Suppressor macrophage (primary cell): ENCODE data around the gene RALGPS1.
"Not testable (repeated sequence)": the region's sequence is repeated elsewhere in the genome, so short reads cannot be mapped to it uniquely, and the experiment has no call there.

Experiments used
- DNase-seq, 4 experiments: peaks; one replicate each; pipeline ENCODE4 v3.0.0-alpha.2; 2020 to 2022

Gene RALGPS1

GRCh38 chr9:126989847-126990842 is 75.6 kb downstream of the RALGPS1 start:
- DNase-seq, result no peak

DNA sequence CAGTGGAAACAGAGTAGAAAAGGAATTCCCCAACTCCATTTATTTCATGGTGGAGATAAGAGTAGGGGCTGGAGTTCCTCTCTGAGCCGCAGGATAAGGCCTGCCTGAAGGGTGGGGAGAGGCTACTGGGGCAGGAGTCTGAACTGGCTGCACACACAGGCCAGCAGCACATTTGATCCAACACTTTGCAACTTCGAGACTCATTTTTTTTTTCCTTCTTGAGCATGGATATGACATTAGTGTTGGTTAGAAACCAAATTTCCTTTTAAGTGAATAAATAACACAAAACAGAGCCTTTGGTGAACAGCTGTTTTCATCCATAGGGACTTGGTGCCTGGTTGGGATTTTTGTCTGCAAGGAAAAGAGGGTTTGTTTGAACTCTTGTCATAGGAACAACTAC is 76.6 kb downstream of the RALGPS1 start:
- DNase-seq, result no peak

GRCh38 chr9:126992427-126992826 is 77.8 kb downstream of the RALGPS1 start:
- no peak for DNase-seq

GRCh38 chr9:126999315-127000068 is 84.9 kb downstream of the RALGPS1 start:
- no peak for DNase-seq

DNA sequence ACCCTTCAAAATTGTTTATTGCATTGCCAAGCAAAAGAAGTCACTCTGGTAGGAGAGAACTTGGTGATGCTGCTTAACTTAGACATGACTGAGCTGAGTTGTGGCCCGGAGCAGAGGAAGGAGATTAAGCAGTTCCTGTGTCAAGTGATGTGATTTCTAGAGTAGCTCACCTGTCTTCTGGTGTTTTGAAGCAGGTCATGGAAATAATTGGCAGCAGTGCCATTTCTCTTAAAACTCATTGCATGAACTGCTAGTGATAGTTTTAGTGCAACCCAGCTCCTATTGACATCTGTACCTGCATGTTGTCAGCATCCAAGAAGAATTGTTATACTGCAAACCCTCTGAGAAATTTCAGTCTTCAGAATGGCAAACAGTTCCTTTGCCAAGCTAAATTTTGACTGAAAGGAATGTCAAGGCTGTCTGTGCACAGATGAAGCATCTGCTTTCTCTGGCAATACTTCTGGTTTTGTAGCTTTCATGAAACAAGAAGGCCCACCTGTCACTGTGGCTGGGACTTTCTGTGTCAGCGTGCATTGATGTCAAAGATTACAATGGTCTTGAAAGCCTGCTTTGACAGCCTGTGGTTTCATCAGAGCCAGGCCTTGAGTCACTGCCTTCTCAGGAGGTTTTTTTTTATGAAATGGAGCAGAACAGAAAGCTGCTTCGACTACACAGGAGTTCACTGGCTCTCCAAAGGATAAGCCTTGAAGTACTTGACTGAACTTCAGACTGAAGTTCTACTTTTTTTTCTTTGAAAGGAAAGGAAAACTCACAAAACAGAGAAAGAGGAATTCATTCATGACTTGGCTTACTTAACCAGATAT is 90.6 kb downstream of the RALGPS1 start:
- DNase-seq, result peak in 2 of 4 experiments; percentile 16 to 19

DNA sequence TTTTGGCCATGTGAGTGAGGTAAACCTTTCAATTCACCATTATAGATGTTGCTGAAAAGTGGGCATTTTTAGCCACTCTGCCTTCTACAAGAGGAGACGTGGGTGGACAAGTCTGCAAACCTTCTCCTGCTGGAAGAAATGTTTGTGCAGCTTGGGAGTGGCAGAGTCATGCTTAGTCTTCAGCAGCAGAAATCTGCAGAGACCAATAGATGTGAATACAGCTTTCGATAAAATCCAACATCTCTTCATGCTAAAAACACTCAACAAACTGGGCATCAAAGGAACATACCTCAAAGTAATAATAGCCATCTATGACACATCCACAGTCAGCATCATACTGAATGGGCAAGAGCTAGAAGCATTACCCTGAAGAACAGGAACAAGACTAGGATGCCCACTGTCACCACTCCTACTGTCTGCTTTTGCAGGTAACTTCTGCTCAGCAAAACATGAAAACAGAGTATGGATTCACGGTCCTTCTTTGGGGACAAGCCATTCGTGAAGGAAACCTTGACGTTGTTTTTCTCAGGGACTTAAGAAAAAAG is 91.3 kb downstream of the RALGPS1 start:
- DNase-seq, result no peak

DNA sequence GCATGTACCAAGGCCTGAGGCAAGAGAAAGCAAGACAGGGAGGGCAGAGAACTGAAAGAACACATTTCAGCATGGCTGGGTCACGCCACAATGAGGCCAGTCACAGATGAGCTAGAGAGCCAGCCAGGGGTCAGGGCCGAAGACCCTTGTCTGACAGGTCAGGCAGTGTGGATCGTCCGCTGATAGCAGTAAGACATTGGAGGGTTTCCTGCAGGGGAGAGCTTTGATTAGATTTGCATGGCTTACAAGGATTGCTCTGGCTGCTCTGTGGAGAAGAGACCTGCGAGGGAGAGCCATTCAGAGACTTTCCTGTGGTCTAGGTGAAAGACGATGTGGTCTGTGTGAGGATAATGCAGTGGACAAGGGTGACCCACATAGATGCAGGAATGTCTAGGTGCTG is 93.1 kb downstream of the RALGPS1 start:
- no peak for DNase-seq

DNA sequence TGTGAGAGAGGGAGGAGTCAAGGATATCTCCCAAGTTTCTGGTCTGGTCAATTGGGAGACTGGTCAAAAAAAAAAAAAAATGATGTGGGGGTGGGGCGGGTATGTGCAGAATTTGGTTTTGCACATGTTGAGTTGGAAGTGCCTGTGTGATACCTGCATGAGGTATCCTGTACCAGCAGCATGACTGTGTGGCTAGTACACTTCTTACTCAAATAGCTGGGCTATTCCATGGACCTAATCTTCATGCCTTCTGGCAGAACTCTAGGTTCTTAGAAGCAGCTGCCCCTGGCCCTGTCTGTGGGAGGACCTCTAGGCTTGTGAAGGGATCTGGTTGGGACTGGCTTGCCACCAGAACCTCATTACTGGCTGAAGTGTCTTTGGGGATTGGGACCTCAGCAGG is 93.5 kb downstream of the RALGPS1 start:
- DNase-seq, result no peak

GRCh38 chr9:127011772-127012171 is 97.2 kb downstream of the RALGPS1 start:
- DNase-seq, result no peak

DNA sequence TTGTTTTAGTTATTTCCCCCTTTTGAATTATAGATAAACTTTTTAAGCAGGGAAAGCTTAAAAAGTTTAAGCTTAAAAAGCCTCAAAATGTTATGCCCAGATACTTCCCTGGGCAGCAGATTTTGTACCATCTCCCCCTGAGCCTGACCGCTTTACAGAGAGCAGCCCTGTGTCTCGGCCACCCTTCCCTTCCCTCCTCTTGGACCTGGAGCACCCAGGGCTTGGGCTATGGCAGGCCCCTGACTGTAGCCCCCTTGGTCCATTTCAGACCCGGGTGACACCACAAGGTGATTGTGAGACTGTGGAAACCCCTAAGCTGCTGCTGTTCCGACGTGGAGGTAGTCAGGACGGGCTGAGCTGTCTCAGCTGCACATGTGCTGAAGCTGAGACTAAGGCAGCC is 97.7 kb downstream of the RALGPS1 start:
- DNase-seq, result no peak

DNA sequence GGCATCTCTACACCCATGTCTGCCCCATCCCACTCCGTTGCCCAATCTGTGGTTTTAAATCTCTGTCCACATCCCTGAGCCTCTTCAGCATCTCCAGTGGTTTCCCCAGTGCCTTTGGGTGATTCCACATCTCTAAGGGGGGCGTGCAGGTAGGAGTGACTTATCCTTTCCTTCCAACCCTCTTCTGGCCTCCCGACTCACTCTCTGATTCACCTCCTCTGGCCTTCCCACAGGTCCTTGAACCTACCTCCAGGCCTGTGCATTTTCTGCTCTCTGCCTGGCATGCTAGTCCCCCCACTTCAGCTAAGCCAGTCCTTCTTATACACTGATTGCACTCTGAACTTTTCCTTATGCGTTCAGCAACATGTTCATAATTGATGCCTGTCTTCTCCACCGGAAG is 99.0 kb downstream of the RALGPS1 start:
- no peak for DNase-seq

DNA sequence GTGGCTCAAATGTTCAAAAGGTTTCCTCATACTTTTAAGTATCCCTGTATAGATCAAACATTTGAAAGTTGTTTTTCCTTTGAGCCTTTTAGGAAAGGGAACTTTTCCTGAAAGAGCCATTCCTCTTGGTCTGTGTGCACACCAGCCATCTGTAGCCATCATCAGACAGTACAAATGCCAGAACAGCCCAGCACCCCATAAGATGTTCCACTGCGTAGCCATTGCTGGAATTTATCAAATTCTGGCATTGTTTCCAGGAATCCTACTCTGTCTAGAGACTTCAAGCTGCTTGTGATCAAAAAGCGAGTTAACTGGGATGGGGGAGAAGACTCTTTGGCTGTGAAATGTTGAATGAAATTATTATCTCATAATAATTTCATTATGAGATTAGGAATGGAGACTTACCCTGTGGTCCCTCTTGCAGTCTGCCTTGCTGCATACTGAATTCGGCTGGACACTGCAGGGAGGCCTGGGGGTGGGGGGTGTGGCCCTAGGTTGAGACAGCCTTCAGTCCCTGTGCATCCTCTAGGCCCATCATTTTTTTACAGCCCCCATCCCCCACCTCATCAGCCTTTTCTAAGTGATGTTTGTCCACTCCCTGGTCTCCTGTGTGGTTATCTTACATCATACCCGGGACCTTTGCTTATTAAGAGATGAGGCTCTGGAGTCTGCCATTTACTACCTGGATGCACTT is 99.8 kb downstream of the RALGPS1 start:
- no peak for DNase-seq

- no peak for DNase-seq
Measured at GRCh38 chr9:127014910-127015540, 100.4 kb downstream of the RALGPS1 start.

DNA sequence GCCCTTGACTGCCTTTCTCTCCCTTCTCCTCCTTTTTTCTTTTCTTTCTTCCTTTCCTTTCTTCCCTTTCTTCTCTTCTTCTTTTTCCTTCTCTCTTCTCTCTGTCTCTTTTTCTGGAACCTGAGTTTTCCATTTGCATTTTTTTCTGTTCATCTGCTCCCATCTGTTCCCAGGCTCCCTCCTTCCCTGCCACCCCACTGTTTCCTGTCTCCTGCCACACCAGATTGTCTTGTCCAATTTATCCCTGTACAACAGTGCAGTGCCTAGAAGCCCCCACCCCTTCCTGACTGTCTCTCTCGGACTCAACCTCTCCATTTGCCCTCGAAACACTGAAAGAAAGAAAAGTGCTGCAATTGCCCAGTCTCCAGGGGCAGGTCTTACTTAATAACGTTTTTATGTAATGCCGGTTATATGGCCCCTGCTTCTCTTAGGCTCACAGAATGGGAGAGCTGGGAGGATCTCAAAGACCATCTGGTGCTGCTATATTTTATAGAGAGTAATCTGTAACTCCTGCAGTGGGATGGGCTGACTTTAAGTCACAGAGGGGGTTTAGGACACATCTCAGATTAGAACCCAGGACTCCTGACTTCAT is 101.4 kb downstream of the RALGPS1 start:
- no peak for DNase-seq

- DNase-seq, result not testable (repeated sequence)
Measured at GRCh38 chr9:127017979-127018378, 103.4 kb downstream of the RALGPS1 start.

- DNase-seq, result no peak
Measured at GRCh38 chr9:127018935-127019334, 104.4 kb downstream of the RALGPS1 start.

- DNase-seq, result no peak
Measured at GRCh38 chr9:127020036-127020801, 105.6 kb downstream of the RALGPS1 start.

GRCh38 chr9:127020802-127021078 is 106.2 kb downstream of the RALGPS1 start:
- DNase-seq, result no peak

- no peak for DNase-seq
Measured at GRCh38 chr9:127021664-127022363, 107.2 kb downstream of the RALGPS1 start.
